HG03066 (cell line): ENCODE results near the gene FNIP1.
"Not testable (repeated sequence)": the region's sequence is repeated elsewhere in the genome, so short reads cannot be mapped to it uniquely, and the experiment has no call there.

Experiments used
- ATAC-seq: cut with Tn5 transposase; IDR thresholded peaks from one replicate; pipeline ENCODE4 v1.9.1; 2021; ENCODE audit warnings: low read depth; ENCODE audit not compliant: unreplicated experiment

Gene FNIP1

DNA sequence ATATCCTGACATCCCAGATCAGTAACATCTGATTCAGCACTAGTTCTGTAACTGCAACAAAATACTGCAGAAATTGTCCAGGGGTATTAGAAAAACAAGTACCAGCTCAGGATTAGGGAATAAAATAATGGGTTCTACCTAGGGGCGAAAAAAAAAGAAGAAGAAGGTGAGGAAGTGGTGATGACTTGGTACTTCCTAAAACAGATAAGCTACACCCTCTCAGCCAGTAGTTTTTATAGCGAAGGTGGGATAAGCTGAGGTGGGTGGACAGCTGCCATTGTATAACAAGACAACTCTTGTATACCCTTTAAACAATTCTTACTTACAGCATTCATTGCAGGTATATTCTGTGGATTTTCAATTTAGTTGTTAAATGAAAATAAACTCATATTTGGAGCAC is 180.9 kb downstream of the FNIP1 start:
- no peak for ATAC-seq

DNA sequence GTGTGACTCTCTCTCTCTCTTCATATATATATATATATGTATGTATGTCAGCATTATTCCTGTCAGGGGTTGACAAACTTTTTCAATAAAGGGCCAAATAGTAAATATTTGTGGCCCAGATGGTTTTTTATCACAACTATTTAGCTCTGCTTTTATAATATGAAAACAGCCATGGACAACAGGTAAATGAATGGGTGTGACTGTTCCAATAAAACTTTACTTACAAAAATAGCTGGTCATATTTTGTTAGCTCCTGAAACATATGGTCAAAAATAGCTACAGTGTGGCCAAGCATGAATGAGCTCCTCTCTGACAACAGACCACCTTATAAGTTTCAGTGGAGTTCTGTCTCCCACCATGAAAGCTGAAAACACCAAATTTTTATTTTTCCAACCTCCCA is 183.4 kb downstream of the FNIP1 start:
- ATAC-seq, result no peak

DNA sequence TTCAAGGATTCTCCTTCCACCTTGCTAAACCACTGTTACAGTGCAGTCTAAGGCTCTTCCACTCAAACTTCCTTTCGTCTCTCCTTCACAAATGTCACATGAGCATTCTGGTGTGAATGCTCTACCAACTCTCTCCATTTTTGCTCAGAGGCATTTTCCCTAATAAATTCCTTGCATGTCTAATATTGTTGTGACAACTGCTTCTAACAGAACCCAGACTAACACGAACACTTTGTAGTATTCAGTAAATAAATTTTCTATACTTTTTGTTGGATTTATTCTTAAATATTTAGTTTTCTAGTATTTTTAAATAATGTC is 185.8 kb downstream of the FNIP1 start:
- no peak for ATAC-seq

DNA sequence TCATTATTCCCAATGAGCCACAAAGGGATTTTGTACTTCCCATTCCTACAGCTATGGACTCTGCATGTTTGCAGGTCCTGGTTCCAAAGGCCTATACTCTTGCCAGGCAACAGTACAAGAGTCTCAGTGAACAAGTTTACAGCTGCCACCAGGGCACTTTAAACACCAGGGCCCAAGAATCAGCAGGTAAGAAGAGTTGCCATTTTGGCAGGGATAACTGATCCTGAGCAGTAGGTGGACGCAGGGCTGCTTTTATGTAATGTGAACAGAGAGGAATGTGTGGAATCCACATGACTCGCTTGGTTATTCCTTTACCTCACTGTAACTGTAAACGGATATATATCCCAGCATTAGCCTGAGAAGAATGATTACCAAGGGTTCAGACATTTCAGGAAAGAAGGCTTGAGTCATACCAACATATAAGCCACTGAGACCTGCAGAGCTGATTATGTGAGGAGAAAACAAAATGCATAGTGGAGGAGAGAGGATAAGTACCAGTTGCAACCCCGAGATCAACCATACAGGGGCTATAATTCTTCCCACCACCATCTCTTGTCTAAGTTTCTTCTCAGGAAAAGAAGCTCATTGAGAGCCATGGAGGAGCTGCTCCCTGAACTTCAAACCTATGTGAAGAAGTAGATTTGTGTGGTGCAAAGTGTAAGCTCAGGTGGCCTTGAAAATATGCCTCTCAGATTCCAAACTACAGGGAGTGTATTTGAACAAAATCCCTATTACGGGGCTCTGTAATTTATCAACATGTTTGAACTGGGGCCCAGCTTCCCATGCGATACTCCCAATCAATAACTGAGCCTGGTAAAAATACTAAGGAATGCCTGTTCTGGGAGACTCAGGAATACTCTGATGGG is 186.4 kb downstream of the FNIP1 start:
- ATAC-seq, result no peak

DNA sequence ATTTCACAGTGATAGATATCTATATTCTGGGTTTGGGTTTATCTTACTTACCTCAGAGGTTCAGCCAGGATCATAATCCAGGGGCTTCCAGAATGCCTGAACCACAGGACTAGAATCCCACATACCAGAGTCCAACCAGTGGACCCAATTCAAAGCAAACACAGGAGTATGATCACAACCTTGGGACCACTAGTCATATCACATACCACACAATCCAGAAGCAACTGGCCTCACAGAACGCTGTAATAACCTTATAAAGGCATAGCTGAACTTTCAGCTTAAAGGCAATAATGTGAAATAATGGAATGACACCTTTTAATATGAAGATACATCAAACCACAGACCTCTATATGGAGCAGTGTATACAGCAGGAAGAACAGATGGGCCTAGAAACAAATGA is 187.0 kb downstream of the FNIP1 start:
- no peak for ATAC-seq

DNA sequence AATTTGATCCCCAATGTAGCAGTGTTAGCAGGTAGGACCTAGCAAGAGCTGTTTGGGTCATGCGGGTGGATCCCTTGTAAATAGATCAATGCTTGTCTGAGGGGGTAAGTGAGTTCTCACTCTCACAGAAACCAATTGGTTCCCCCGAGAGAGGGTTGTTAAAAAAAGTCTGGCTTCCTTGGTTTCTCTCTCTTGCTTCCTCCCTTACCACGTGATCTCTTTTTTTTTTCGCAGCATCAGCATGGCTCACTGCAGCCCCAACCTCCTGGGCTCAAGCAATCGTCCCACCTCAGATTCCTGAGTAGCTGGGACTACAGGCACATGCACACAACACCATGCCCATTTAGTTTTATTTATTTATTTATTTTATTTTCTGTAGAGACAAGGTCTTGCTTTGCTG is 188.2 kb downstream of the FNIP1 start:
- no peak for ATAC-seq

DNA sequence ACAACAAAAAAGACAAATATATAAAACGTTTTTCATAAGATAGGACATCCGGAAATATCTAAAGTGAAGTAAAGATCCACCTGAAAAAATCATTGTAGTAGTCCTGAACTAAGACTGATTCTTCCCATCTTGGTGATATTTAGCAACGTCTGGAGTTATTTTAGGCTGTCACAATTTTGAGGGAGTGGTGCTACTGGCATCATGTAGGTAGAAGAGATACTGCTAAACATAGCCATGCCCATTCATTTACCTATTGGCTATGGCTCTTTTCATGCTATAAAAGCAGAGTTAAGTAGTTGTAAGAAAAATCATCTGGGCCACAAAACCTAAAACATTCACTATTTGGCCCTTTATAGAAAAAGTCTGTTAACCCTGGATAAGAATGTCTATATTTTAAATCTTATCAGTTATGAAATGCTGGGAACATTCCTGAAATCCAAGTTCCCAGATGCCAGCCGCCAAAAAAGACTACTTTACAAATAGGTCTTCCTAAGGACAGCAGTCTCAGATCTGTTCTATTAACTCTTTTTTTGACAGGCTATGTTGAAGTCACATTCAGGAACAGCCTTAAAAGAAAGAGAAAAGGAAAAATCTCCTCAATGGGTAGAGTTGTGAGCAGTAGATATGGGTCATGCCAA is 188.8 kb downstream of the FNIP1 start:
- ATAC-seq, result no peak

DNA sequence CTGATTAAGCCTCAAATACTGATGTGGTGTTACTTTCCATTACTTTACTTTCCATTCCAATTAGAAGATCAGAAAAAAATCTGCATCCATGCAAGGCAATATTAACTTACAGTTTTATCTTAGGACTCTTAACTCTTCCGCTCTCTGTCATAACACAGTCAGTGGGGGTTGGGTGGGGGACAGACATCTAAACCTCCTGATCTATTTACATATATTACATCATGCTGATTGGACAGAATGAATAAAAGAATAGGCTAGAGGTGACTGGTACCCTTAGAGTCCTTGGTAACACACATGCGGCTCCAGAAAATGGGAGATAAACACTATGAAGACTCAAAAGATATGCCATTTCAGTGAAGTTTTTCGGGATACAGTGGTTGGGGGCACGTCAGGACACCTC is 189.4 kb downstream of the FNIP1 start:
- no peak for ATAC-seq

DNA sequence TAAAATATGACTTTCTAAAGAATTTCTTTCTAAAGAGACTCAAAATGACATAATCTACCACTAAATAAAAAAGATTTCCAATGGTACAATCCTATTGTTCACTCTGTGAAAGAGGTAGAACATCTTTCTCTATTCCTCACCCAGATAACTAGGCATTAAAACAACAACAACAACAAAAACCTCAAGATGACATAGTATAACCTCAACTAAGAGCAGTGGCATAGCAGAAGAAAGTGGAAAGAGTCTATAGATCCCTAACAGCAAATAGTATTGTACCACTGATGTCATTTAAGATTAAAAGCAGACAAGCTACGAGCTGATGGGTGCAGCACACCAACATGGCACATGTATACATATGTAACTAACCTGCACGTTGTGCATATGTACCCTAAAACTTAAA is 191.7 kb downstream of the FNIP1 start:
- ATAC-seq, result no peak

DNA sequence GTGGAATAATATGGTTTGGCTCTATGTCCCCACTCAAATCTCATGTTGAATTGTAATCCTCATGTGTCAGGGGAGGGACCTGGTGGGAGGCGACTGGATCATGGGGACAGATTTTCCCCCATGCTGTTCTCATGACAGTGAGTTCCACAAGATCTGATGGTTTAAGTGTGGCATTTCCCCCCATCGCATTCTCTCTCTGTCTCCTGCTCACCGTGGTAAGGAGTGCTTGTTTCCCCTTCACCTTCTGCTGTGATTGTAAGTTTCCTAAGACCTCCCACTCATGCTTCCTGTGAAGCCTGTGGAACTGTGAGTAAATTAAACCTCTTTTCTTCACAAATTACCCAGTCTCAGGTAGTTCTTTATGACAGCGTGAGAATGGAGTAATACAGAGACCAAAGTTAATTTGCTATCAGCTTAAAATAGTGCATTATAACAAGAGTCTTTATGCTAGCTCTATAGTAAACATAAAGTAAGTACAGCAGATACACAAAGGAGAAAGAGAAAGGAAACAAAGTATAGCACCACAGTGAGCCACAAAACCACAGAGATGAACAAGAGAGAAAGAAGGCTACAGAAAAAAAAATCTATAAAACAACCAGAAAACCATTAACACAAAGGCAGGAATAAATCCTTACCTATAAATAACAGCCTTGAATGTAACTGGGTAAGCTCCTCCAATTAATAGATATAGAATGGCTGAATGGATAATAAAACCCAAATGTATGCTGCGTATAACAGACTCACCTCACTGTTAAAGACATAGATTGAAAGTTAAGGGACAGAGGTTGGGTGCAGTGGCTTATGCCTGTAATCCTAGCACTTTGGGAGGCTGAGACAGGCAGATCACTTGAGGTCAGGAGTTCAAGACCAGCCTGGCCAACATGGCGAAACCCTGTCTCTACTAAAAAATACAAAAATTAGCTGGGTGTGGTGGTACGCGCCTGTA is 201.5 kb downstream of the FNIP1 start:
- no peak for ATAC-seq

DNA sequence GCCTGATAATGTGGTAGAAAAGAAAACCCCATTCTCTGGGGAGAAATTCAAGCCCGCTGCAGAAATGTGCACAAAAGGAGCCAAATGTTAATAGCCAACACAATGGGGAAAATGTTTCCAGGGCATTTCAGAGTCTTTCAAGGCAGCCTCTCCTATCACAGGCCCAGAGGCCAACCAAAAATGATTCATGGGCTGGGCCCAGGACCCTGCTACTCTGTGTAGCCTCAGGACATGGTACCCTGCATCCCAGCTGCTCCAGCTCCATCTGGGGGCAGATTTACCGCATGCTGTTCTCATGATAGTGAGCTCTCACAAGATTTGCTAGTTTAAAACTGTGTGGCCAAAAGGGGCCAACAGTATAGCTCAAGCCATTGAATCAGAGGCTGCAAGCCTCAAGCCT is 202.9 kb downstream of the FNIP1 start:
- no peak for ATAC-seq

DNA sequence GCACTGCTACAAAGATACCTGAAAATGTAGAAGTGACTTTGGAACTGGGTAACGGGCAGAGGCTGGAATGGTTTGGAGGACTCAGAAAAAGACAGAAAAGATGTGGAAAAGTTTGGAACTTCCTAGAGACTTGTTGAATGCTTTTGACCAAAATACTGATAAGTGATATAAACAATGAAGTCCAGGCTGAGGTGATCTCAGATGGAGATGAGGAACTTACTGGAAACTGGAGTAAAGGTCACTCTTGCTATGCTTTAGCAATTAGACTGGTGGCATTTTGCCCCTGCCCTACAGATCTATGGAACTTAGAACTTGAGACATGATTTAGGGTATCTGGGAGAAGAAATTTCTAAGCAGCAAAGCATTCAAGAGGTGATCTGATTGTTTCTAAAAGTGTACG is 203.4 kb downstream of the FNIP1 start:
- not testable (repeated sequence) for ATAC-seq
